AG20443 (cell line): Measurements from ENCODE around the gene ITGA11.

Source experiments
- DNase-seq: peaks from one replicate; pipeline ENCODE4 v3.0.0; 2012; ENCODE audit warnings: low spot score, mixed read lengths

The ITGA11 gene

GRCh38 chr15:68445351-68445750 lies 13.4 kb upstream of the ITGA11 start:
- DNase-seq: peak; percentile 5

GRCh38 chr15:68444336-68444735 lies 12.4 kb upstream of the ITGA11 start:
- DNase-seq: no peak

- DNase-seq: no peak
These were observed 10.9 kb upstream of the ITGA11 start for GRCh38 chr15:68442903-68443302.

GRCh38 chr15:68442041-68442440 lies 10.1 kb upstream of the ITGA11 start:
- peak; percentile 12 for DNase-seq

GRCh38 chr15:68441045-68441743 lies 9.2 kb upstream of the ITGA11 start:
- DNase-seq: peak; percentile 77

- DNase-seq: no peak
These were observed 8.2 kb upstream of the ITGA11 start for GRCh38 chr15:68440136-68440535.

- DNase-seq: no peak
These were observed 7.5 kb upstream of the ITGA11 start for GRCh38 chr15:68439506-68439905.

GRCh38 chr15:68436680-68437079 lies 4.7 kb upstream of the ITGA11 start:
- no peak for DNase-seq

GRCh38 chr15:68435966-68436365 lies 4.0 kb upstream of the ITGA11 start:
- no peak for DNase-seq

- peak; percentile 2 for DNase-seq
These were observed 2.1 kb upstream of the ITGA11 start for GRCh38 chr15:68434021-68434420.

GRCh38 chr15:68433551-68433950 lies 1.6 kb upstream of the ITGA11 start:
- peak; percentile 1 for DNase-seq

- peak; percentile 2 for DNase-seq
These were observed 590 bp upstream of the ITGA11 start for GRCh38 chr15:68432441-68433064.

- DNase-seq: peak; percentile 75
These were observed 749 bp downstream of the ITGA11 start for GRCh38 chr15:68431037-68431791.

- DNase-seq: no peak
These were observed 1.4 kb downstream of the ITGA11 start for GRCh38 chr15:68430471-68431036.

GRCh38 chr15:68429691-68430470 lies 2.1 kb downstream of the ITGA11 start:
- no peak for DNase-seq

GRCh38 chr15:68428431-68428940 lies 3.5 kb downstream of the ITGA11 start:
- DNase-seq: no peak

GRCh38 chr15:68427963-68428362 lies 4.0 kb downstream of the ITGA11 start:
- no peak for DNase-seq

- DNase-seq: no peak
These were observed 4.6 kb downstream of the ITGA11 start for GRCh38 chr15:68427366-68427765.

GRCh38 chr15:68426116-68426515 lies 5.8 kb downstream of the ITGA11 start:
- DNase-seq: no peak

- DNase-seq: peak; percentile 74
These were observed 6.4 kb downstream of the ITGA11 start for GRCh38 chr15:68425428-68426060.

GRCh38 chr15:68424754-68425390 lies 7.1 kb downstream of the ITGA11 start:
- DNase-seq: no peak
